Osteoblast (primary cell): ENCODE data around the gene MTHFD1L. TPM values are rescaled to one million over a fixed set of nuclear protein-coding genes. Genes with fewer than 3 reads are reported as not detected.

Source experiments
- DNase-seq: peaks from one replicate; pipeline ENCODE4 v3.0.0; 2011; ENCODE audit warnings: low spot score, mixed read lengths; ENCODE audit not compliant: insufficient read length; ENCODE audit errors: missing footprints
- H2AFZ ChIP-seq: 2 replicates; pipeline ENCODE4 v1.6.0; 2011; ENCODE audit warnings: mild to moderate bottlenecking, low read length
- H3K27ac ChIP-seq: 2 replicates; pipeline ENCODE4 v1.5.1; 2011; ENCODE audit warnings: mild to moderate bottlenecking, low read depth, low read length, moderate library complexity
- H3K27me3 ChIP-seq: 2 replicates; pipeline ENCODE4 v1.6.0; 2012; ENCODE audit warnings: mild to moderate bottlenecking, control low read depth, inconsistent platforms, low read length, moderate library complexity; ENCODE audit not compliant: insufficient read depth
- H3K36me3 ChIP-seq: 2 replicates; pipeline ENCODE4 v1.5.1; 2011; ENCODE audit warnings: mild to moderate bottlenecking, low read length, control low read depth, moderate library complexity; ENCODE audit not compliant: insufficient read depth
- H3K4me1 ChIP-seq: 2 replicates; pipeline ENCODE4 v1.5.1; 2011; ENCODE audit warnings: mild to moderate bottlenecking, low read length, control low read depth, moderate library complexity; ENCODE audit not compliant: insufficient read depth
- H3K4me2 ChIP-seq: 2 replicates; pipeline ENCODE4 v1.6.0; 2011; ENCODE audit warnings: mild to moderate bottlenecking, low read length; ENCODE audit not compliant: insufficient read depth
- H3K4me3 ChIP-seq: fragments of 200-600 bp; sonication (generic); 3 replicates; pipeline ENCODE4 v1.5.1; 2012; ENCODE audit warnings: mild to moderate bottlenecking, low read length, inconsistent platforms; ENCODE audit not compliant: insufficient read depth
- H3K79me2 ChIP-seq: 2 replicates; pipeline ENCODE4 v1.6.0; 2012; ENCODE audit warnings: mild to moderate bottlenecking, low read length, control low read depth, inconsistent platforms; ENCODE audit not compliant: insufficient read depth
- H3K9me3 ChIP-seq: 2 replicates; pipeline ENCODE4 v1.5.1; 2011; ENCODE audit warnings: low read depth, low read length, control low read depth
- H4K20me1 ChIP-seq: 2 replicates; pipeline ENCODE4 v1.6.0; 2012; ENCODE audit warnings: mild to moderate bottlenecking, low read length, control low read depth; ENCODE audit not compliant: insufficient read depth
- CTCF ChIP-seq: IDR thresholded peaks from 2 replicates; pipeline ENCODE4 v1.5.1; 2011; ENCODE audit warnings: mild to moderate bottlenecking, low read depth, low read length, moderate library complexity; ENCODE audit errors: extremely low read depth
- total RNA-seq: library from RNA; depleted of rRNA; stranded (reverse); fragments of >200 nt; gene quantifications from 2 replicates; pipeline ENCODE4 v1.2.3, GENCODE V29; 2012

Gene MTHFD1L
- total RNA-seq, 1 donor: 56.8 TPM

GRCh38 chr6:150866147-150866990, 867 bp downstream of the MTHFD1L start:
- Histone ChIP-seq H4K20me1 (no peaks in the 10 kb centered on the region), H3K79me2 (peaks cover 47% of the 10 kb centered on the region), H3K36me3 (no peaks in the 10 kb centered on the region), H3K4me2 (peak overlapping the region; percentile 89), H3K4me1 (peaks cover 15% of the 10 kb centered on the region), H3K27ac (peak overlapping the region; percentile 93), H3K27me3 (no peaks in the 10 kb centered on the region), H2AFZ (peak overlapping the region; percentile 14), H3K9me3 (no peaks in the 10 kb centered on the region), H3K4me3 (peak overlapping the region; percentile 91)
- TF ChIP-seq CTCF: no peak
- peak; percentile 99 for DNase-seq

DNA sequence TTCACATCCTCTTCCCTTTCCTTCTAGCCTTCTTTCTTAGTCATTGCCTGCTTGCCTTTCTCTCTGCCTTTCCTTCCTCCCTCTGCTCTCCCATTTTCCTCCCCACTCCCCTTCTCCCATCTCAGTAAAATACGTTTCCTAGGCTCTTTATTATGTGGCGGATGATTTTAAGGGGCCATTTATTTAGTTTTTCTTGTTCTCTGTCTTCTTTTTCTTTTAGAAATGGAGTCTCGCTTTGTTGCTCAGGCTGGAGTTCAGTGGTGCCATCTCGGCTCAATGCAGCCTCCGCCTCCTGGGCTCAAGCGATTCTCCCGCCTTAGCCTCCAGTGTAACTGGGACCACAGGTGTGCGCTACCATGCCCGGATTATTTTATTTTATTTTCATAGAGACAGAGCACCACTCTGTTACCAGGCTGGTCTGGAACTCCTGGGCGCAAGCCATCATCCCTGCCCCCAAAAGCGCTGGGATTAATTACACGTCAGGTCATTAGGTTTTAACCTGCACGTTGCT, 1.5 kb downstream of the MTHFD1L start:
- H4K20me1 ChIP-seq: no peaks in the 10 kb centered on the region
- H3K79me2 ChIP-seq: peaks cover 51% of the 10 kb centered on the region
- no peak for DNase-seq
- no peak for TF ChIP-seq CTCF
- H3K9me3 ChIP-seq: no peaks in the 10 kb centered on the region
- H2AFZ ChIP-seq: peak overlapping the region; percentile 14
- no peaks in the 10 kb centered on the region for H3K27me3 ChIP-seq
- peaks cover 1% of the 10 kb centered on the region for H3K36me3 ChIP-seq
- H3K27ac ChIP-seq: peak overlapping the region; percentile 93
- H3K4me3 ChIP-seq: peak overlapping the region; percentile 91
- H3K4me2 ChIP-seq: peak overlapping the region; percentile 89
- H3K4me1 ChIP-seq: peaks cover 15% of the 10 kb centered on the region

DNA sequence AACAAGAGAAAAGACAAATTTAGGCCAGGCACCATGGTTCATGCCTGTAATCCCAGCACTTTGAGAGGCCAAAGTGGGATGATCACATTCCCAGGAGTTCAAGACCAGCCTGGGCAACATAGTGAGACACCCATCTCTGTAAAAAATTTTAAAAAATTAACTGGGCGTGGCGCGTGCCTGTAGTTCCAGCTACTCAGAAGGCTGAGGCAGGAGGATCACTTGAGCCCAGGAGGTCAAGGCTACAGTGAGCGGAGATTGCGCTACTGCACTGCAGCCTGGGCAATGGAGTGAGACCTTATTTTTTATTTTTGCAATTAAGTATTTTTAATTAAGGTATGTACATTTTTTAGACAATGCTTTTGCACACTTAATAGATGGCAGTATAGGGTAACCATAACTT, 3.3 kb downstream of the MTHFD1L start:
- Histone ChIP-seq H3K4me1 (peaks cover 15% of the 10 kb centered on the region), H3K9me3 (no peaks in the 10 kb centered on the region), H3K4me3 (no peak overlapping the region), H3K36me3 (peaks cover 7% of the 10 kb centered on the region), H4K20me1 (no peaks in the 10 kb centered on the region), H3K27me3 (no peaks in the 10 kb centered on the region), H3K79me2 (peaks cover 68% of the 10 kb centered on the region), H3K27ac (no peak overlapping the region), H3K4me2 (no peak overlapping the region), H2AFZ (no peak overlapping the region)
- DNase-seq: peak; percentile 27
- TF ChIP-seq CTCF: no peak

DNA sequence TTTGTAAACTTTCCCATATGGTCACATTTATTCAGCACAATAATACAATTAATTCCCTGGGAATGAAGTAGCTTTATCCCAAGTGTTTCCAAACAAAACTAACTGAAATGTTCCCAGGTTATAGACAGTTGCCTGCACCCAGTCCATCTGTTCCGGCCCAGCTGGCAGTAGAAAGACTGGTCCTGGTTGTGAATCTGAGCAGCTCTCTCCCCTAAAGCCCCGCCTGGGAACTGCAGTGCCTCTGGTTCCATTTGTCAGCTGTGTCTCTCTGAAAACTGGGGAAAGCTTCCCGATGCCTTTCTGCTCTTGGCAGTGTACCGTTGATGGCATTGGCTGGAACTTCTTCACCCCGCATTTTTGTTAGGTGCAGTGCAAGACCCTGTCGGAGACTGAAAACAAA, 8.7 kb downstream of the MTHFD1L start:
- H3K79me2 ChIP-seq: peaks cover 92% of the 10 kb centered on the region
- TF ChIP-seq CTCF: no peak
- H3K4me3 ChIP-seq: no peak overlapping the region
- no peaks in the 10 kb centered on the region for H3K9me3 ChIP-seq
- no peak overlapping the region for H3K4me2 ChIP-seq
- peaks cover 4% of the 10 kb centered on the region for H3K4me1 ChIP-seq
- H3K27me3 ChIP-seq: no peaks in the 10 kb centered on the region
- peaks cover 42% of the 10 kb centered on the region for H3K36me3 ChIP-seq
- no peak overlapping the region for H3K27ac ChIP-seq
- H4K20me1 ChIP-seq: peaks cover 3% of the 10 kb centered on the region
- no peak overlapping the region for H2AFZ ChIP-seq
- peak; percentile 26 for DNase-seq
